B cell (primary cell): ENCODE measurements around the gene GPRASP1. TPM values are rescaled to one million over a fixed set of nuclear protein-coding genes. Genes with fewer than 3 reads are reported as not detected.
"Not testable (repeated sequence)": the region's sequence is repeated elsewhere in the genome, so short reads cannot be mapped to it uniquely, and the experiment has no call there.

Source experiments
- ATAC-seq: fragments of 200-7000 bp; cut with Tn5 transposase; one replicate; pipeline ENCODE4 v1.10.0; 2021; ENCODE audit warnings: low read depth, mild to moderate bottlenecking, moderate number of reproducible peaks, moderate library complexity
- CTCF ChIA-PET: fragments of 350-600 bp; sonication (Branson Sonifier 250); formaldehyde crosslinking; loops from one replicate; lab custom pipeline; 2021; ENCODE audit warnings: antibody characterized with exemption, inconsistent platforms; lab: Charles Lee
- POLR2A ChIA-PET: fragments of 350-600 bp; sonication (Branson Sonifier 250); formaldehyde crosslinking; loops from one replicate; lab custom pipeline; 2021; ENCODE audit warnings: antibody characterized with exemption; lab: Charles Lee
- DNase-seq: peaks from one replicate; pipeline ENCODE4 v3.0.0; 2013
- H2AFZ ChIP-seq: 2 replicates; pipeline ENCODE4 v1.6.1; 2012; ENCODE audit warnings: mild to moderate bottlenecking, low read depth, low read length; ENCODE audit not compliant: insufficient read depth, poor library complexity, severe bottlenecking
- H3K27ac ChIP-seq, 2 donors: 1 replicate in 1 of 2; 2 replicates in 1 of 2; pipeline ENCODE4 v1.5.1; 2012 to 2013; ENCODE audit warnings: low read length in 2 of 2, mild to moderate bottlenecking in 2 of 2, moderate library complexity in 1 of 2
- H3K27me3 ChIP-seq, 4 experiments: fragments of 200-600 bp in 1 of 4; sonication (generic) in 1 of 4; replicated peaks in 1 of 4; 1 replicate in 2 of 4; 2 replicates in 2 of 4; pipeline versions ENCODE4 v1.6.1 to v1.7.0; 2013 to 2016; ENCODE audit warnings: low read length in 3 of 4, mild to moderate bottlenecking in 2 of 4, mixed read lengths in 1 of 4, moderate library complexity in 1 of 4; ENCODE audit not compliant: insufficient read depth in 4 of 4, control insufficient read depth in 3 of 4; ENCODE audit errors: control extremely low read depth in 1 of 4
- H3K36me3 ChIP-seq, 2 experiments: replicated peaks in 1 of 2; 1 replicate in 1 of 2; 2 replicates in 1 of 2; pipeline versions ENCODE4 v1.6.1 to v1.7.1; 2013; ENCODE audit warnings: low read length in 1 of 2; ENCODE audit not compliant: insufficient read depth in 2 of 2, control insufficient read depth in 1 of 2; ENCODE audit errors: control extremely low read depth in 1 of 2, extremely low read depth in 1 of 2
- H3K4me1 ChIP-seq, 2 donors: fragments of 200-600 bp in 1 of 2; sonication (generic) in 1 of 2; 1 replicate in 1 of 2; 2 replicates in 1 of 2; pipeline versions ENCODE4 v1.5.1 to v1.6.1; 2013 to 2017; ENCODE audit warnings: low read length in 2 of 2; ENCODE audit not compliant: control insufficient read depth in 2 of 2, insufficient read depth in 2 of 2
- H3K4me2 ChIP-seq: replicated peaks from 2 replicates; pipeline ENCODE3; 2012; ENCODE audit warnings: mild to moderate bottlenecking, low read depth, low read length; ENCODE audit not compliant: poor library complexity, severe bottlenecking
- H3K4me3 ChIP-seq, 5 experiments: fragments of 200-600 bp in 1 of 5; sonication (generic) in 1 of 5; 1 replicate in 3 of 5; 2 replicates in 2 of 5; pipeline versions ENCODE4 v1.5.1 to v1.7.0; 2011 to 2016; ENCODE audit warnings: low read length in 4 of 5, mild to moderate bottlenecking in 4 of 5, low read depth in 2 of 5, control low read depth in 1 of 5, moderate library complexity in 1 of 5; ENCODE audit not compliant: insufficient read depth in 1 of 5; ENCODE audit errors: control extremely low read depth in 1 of 5, extremely low read depth in 1 of 5
- H3K79me2 ChIP-seq: fragments of 200-600 bp; sonication (generic); one replicate; pipeline ENCODE4 v1.6.0; 2016; ENCODE audit warnings: low read length; ENCODE audit not compliant: control insufficient read depth, insufficient read depth
- H3K9ac ChIP-seq: fragments of 200-600 bp; sonication (generic); 2 replicates; pipeline ENCODE4 v1.6.1; 2017; ENCODE audit warnings: mild to moderate bottlenecking, low read length, moderate library complexity
- H3K9me3 ChIP-seq, 3 donors: one replicate each; pipeline versions ENCODE4 v1.6.1 to v1.7.1; 2013; ENCODE audit warnings: low read length in 2 of 3; ENCODE audit not compliant: control insufficient read depth in 2 of 3, insufficient read depth in 1 of 3; ENCODE audit errors: control extremely low read depth in 1 of 3
- H4K20me1 ChIP-seq: 2 replicates; pipeline ENCODE4 v1.6.0; 2012; ENCODE audit warnings: mild to moderate bottlenecking, low read length; ENCODE audit not compliant: insufficient read depth, control insufficient read depth, poor library complexity, severe bottlenecking
- H3K27ac Mint-ChIP-seq: one replicate; pipeline ENCODE4 v1.8.0; 2021; ENCODE audit warnings: mixed read lengths
- H3K27me3 Mint-ChIP-seq: one replicate; pipeline ENCODE4 v1.8.0; 2021; ENCODE audit warnings: mixed read lengths
- H3K4me1 Mint-ChIP-seq: one replicate; pipeline ENCODE4 v1.8.0; 2021; ENCODE audit warnings: mixed read lengths
- H3K4me3 Mint-ChIP-seq: one replicate; pipeline ENCODE4 v1.8.0; 2021; ENCODE audit warnings: mixed read lengths
- H3K9me3 Mint-ChIP-seq: one replicate; pipeline ENCODE4 v1.8.0; 2022; ENCODE audit warnings: mixed read lengths; ENCODE audit not compliant: insufficient read depth
- CTCF ChIP-seq: fragments of 200-600 bp; IDR thresholded peaks from one replicate; pipeline ENCODE4 v1.8.0; 2022; ENCODE audit warnings: antibody characterized with exemption, mild to moderate bottlenecking
- EZH2 ChIP-seq: IDR thresholded peaks from 2 replicates; pipeline ENCODE4 v1.6.1; 2012; ENCODE audit warnings: borderline replicate concordance, low read depth, mild to moderate bottlenecking, moderate library complexity, low read length; ENCODE audit not compliant: insufficient read depth, poor library complexity, severe bottlenecking
- WGBS: methylation state at CpG from one replicate; pipeline ENCODE4 v1.1.5; 2013; ENCODE audit warnings: missing lambda C conversion rate; ENCODE audit not compliant: insufficient coverage; 5-methylcytosine and 5-hydroxymethylcytosine counted together
- intact Hi-C: fragments of 100-400 bp; cut with micrococcal nuclease; formaldehyde crosslinking; loops from one replicate; pipeline ENCODE4 v1.10.0; 2022
- polyA plus RNA-seq: library from polyadenylated mRNA; depleted of rRNA; stranded (reverse); fragments of >200 nt; gene quantifications from 2 replicates; pipeline ENCODE4 v1.2.3, GENCODE V29; 2012
- total RNA-seq, 2 donors: library from RNA; stranded (reverse); fragments of 120-200 nt in 1 of 2; gene quantifications; 1 replicate in 1 of 2; 2 replicates in 1 of 2; pipeline versions ENCODE4 v1.2.3 to v1.2.4, GENCODE V29; 2013 to 2022

Gene GPRASP1
- total and polyA plus RNA-seq, 2 donors (not counting 1 experiment from before 2014, with no cell fraction given): 6.3 to 22.3 TPM

DNA sequence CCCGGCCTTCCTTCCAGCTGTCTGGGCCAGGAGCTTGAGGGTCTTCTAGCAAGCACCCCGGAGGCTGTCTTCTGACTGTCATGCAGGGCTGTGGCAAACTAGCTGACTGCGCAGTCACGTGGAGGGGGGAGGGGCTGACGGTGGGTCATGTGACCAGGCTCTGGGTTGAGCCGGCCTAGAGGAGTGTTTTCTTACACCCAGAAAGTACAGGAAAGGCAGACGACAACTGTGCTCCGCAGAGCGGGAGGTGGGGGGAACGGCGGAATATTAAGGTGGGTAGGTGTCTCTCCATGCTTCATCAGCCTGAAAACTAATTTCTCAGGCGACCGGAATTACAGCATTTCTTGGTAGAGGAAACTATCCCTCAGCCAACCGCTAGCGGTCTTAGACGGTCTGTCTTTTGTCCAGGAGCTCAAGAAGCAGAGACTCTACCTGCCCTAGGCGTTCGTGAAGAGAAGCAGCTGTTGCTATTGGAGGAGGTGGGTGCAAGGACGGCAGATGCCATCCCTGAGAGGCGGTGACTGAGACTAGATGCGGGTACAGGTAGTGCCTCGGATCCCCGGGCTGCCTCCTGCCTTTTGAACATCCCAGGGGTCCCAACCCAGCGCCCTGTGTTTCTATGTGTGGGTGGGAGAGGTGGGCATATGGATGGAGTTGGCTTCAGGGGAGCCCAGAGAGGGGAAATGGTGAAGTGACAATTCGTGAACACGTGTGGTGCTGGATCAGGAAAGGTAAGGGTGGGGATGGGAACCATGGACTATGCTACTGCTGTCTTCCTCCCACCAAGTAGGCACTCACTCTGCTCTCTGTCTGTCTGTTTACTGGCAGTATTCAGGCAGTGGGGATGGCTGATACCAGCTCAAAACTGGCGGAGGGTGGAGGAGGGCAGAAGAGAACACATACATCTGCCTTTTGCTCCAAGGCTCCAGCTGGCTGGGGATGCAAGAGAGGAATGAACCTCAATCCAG lies 8.8 kb downstream of the GPRASP1 start:
- peak; percentile 89 for ATAC-seq
- H3K27me3 ChIP-seq: no peaks in the 10 kb centered on the region
- CTCF ChIA-PET: interaction anchor here (0.6 kb wide), 1 partner anchor 41 kb away, joined by 3 read pairs; no protein-coding TSS in a partner anchor
- H3K27ac ChIP-seq: peak overlapping the region; percentile 47 to 78
- H3K4me1 Mint-ChIP-seq: peaks cover 18% of the 10 kb centered on the region
- no peaks in the 10 kb centered on the region for H3K79me2 ChIP-seq
- intact Hi-C loops: loop anchor here (1.0 to 10.0 kb wide), 3 partner anchors 9 to 725 kb away; partner anchors contain the start of genes GPRASP1 and ZMAT1
- H4K20me1 ChIP-seq: no peaks in the 10 kb centered on the region
- H3K4me3 Mint-ChIP-seq: peak overlapping the region; percentile 94
- peaks cover 0 to 5% of the 10 kb centered on the region in 2 donors for H3K4me1 ChIP-seq
- peak overlapping the region; percentile 70 for H3K9ac ChIP-seq
- WGBS: 9% methylated on average over 4 of the region's 27 CpGs
- H3K27me3 Mint-ChIP-seq: no peaks in the 10 kb centered on the region
- TF ChIP-seq EZH2 (no peak), CTCF (peak; percentile 26)
- POLR2A ChIA-PET: interaction anchor here (0.7 kb wide), 1 partner anchor 9 kb away, joined by 4 read pairs; the partner anchor contains the start of gene GPRASP1
- no peaks in the 10 kb centered on the region for H3K36me3 ChIP-seq
- H3K4me3 ChIP-seq: peak overlapping the region; percentile 48 to 73 (median 65)
- peak overlapping the region; percentile 93 for H3K27ac Mint-ChIP-seq
- H2AFZ ChIP-seq: peak overlapping the region; percentile 83
- peak; percentile 83 for DNase-seq
- H3K9me3 ChIP-seq: no peaks in the 10 kb centered on the region
- no peaks in the 10 kb centered on the region for H3K9me3 Mint-ChIP-seq
- peak overlapping the region; percentile 78 for H3K4me2 ChIP-seq

- H3K9me3 Mint-ChIP-seq, intact Hi-C loops, DNase-seq, H3K27me3 Mint-ChIP-seq, H3K9me3 ChIP-seq, H3K79me2 ChIP-seq, H3K4me2 ChIP-seq, H3K27ac Mint-ChIP-seq, POLR2A ChIA-PET, H3K27me3 ChIP-seq, ATAC-seq, H3K4me1 ChIP-seq, H2AFZ ChIP-seq, H3K9ac ChIP-seq, H4K20me1 ChIP-seq, CTCF ChIA-PET, H3K4me3 ChIP-seq, H3K4me3 Mint-ChIP-seq, H3K27ac ChIP-seq, H3K36me3 ChIP-seq: not testable (repeated sequence)
- peaks cover 14% of the 10 kb centered on the region for H3K4me1 Mint-ChIP-seq
- no CpG with 5 or more reads among the region's 4 CpGs for WGBS
Observed at GRCh38 chrX:102663820-102664219, 12.5 kb downstream of the GPRASP1 start.

GRCh38 chrX:102667034-102667433 lies 15.8 kb downstream of the GPRASP1 start:
- H3K79me2 ChIP-seq, H3K4me2 ChIP-seq, POLR2A ChIA-PET, H3K9me3 ChIP-seq, H3K4me1 Mint-ChIP-seq, H2AFZ ChIP-seq, H3K27me3 ChIP-seq, H3K4me3 Mint-ChIP-seq, intact Hi-C loops, H3K27ac Mint-ChIP-seq, DNase-seq, H3K9ac ChIP-seq, H3K4me3 ChIP-seq, H3K27ac ChIP-seq, ATAC-seq, H3K36me3 ChIP-seq, H3K4me1 ChIP-seq, H4K20me1 ChIP-seq, H3K9me3 Mint-ChIP-seq, H3K27me3 Mint-ChIP-seq: not testable (repeated sequence)
- CTCF ChIA-PET: interaction anchor here (0.5 kb wide), 1 partner anchor 1160 kb away, joined by 3 read pairs; no protein-coding TSS in a partner anchor
- no CpG with 5 or more reads among the region's 1 CpG for WGBS
